NCI-H748 treated with DMSO at 0.1 percent for 48 hours (cell line): ENCODE results near the gene NMBR.
"Not testable (repeated sequence)": the region's sequence is repeated elsewhere in the genome, so short reads cannot be mapped to it uniquely, and the experiment has no call there.

ENCODE experiments used
- DNase-seq: peaks from one replicate; lab custom pipeline; 2025; lab: John Stamatoyannopoulos, UW

NMBR gene

DNA sequence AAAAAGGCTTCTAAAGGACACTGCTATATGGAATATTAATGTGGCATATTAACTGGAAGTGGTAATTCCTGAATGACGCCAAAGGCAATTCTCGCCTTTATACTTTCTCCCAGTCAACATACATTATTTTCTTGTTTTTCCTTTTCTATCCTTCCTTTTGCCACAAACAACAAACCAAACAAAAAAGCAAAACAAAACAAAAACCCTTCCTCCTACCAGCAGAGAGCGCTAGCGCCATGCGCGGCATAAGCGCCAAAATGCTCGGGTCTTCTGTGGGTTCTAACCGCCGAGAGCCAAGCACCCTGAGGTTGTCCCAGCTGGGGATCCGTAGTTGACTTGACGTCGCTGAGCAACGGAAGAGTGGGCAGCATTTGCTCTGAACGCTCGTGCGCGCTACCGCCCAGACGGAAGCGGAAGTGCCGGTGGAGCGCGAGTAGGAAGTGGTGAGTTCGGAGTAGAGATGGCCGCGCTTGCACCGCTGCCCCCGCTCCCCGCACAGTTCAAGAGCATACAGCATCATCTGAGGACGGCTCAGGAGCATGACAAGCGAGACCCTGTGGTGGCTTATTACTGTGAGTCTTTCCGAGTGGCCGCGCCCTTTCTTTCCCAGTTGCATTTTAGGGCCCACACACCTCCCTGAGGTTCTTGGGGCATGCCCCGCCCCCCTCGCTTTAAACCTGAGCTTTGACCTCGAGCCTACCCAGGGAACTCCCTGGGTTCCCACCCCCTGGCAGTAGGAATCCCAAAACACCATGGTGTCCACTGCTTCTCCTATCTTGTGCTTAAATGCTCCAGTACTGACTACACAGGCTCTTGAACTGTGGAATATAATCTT, at the start of gene NMBR, which contains the start of gene VTA1:
Gene NMBR (minus strand): TSS at position 295 of the 835 bp plus-strand sequence. CDS start 58,464 bp downstream, outside the sequence.
Gene VTA1 (plus strand): TSS at position 436 of the 835 bp plus-strand sequence. CDS start 25 bp downstream, at position 461.
- peak; percentile 92 for DNase-seq

DNA sequence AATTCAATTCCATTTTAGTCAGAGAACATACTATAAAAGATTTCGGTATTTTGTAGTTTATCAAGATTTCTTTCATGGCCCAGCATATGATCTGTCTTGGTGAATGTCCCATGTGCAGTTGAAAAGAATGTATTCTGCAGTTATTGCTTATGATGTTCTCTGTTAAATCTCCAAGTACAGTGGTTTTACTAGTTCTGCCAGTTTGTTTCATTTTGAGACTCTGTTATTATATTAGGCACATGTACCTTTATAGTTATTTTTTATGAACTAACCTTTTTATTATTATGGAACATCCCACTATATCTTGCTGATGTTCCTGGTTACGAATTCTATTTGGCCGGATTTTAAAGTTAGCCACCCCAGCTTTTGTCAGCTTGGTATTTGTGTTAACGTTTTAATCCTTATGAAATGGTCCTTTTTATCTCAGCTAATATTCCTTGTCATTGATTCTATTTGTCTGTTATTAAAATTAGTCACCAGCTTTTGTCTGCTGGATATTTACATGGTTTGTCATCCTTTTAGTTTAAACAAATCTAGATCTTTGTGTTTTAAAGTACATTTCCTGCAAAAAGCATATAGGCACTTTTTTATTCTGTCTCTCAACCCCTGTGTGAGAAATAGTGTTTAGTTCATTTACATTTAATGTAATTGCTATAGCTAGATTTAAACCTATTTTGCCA, 49.1 kb upstream of the NMBR start:
- DNase-seq: no peak

DNA sequence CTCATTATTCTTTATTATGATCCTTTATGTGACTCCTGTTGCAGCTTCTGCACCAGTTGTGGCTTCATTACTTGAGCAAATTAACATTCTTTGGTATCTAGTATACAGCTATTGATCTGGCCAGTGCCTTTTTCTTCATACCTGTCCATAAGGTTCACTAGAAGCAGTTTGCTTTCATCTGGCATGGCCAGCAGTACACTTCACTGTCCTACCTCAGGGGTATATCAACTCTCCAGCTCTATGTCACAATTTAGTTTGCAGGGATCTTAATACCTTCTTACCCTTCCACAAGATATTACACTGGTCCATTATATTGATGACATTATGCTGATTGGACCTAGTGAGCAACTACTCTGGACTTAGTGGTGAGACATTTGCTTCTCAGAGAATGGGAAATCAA, 46.7 kb upstream of the NMBR start:
- DNase-seq: no peak

DNA sequence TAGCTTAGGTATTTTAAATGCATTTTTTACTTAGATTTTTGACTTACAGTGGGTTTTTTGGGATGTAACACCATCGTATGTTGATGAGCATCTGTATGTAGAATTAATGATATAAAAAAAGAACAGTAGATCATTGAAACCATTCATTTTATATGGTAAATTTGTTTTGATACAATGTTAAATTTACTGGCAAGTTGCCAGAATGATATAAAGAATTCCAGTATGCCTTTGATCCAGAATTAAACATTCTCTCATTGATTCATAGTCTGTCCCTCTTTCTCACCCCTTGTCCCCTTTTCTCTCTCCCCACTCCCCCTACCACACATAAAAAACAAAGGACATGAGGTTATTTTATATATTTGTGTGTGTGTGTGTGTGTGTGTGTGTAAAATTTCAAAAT, 45.4 kb upstream of the NMBR start:
- DNase-seq: no peak

DNA sequence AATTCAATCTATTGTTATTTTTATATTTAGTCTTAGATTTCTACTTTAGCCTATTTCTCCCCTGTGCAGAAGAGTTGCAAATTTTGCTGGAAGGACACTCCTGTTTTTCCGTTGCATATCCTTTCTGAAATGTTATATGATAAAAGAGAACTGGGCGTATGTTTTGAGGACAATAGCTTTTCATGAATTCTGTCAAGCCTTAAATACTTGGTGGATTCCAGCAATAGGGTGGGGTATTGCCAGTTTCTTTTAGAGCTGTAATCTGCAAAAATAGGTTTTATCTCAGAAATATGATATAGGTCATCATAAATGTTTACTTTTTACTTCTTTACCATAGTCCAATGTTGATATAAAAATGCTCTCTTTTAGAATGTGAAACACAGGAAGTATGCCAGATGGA, 42.1 kb upstream of the NMBR start:
- no peak for DNase-seq

DNA sequence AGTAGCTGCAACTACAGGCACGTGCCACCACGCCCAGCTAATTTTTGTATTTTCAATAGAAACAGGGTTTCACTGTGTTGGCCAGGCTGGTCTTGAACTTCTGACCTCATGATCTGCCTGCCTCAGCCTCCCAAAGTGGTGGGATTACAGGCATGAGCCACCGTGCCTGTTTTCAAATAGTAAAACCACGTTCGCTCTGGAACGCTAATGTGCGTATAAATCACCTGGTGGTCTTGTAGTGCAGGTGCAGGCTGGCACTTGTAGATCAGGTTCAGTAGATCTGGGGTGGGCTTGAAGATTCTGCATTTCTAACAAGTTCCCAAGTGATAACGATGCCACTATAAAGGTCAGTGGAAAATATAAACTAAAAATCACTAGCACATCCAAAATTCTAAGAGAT, 41.4 kb upstream of the NMBR start:
- not testable (repeated sequence) for DNase-seq

DNA sequence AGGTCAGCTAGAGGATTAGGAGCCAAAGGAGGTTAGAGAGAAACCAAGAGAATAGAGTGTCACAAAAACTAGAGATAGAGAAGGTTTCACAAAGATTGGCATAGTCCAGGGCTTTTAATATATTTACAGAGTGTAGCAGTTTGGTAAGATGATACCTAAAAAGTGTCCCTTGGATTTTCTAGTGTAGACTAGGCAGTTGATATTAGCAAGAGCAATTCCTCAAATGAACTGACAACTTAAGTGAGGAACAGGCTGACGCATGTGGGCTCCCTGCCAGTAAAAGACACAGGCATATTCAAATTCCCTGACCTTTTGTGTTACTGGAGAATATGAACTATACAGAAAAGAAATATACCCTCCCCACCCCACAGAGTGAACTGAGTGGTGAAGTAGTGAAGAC, 40.3 kb upstream of the NMBR start:
- DNase-seq: no peak

DNA sequence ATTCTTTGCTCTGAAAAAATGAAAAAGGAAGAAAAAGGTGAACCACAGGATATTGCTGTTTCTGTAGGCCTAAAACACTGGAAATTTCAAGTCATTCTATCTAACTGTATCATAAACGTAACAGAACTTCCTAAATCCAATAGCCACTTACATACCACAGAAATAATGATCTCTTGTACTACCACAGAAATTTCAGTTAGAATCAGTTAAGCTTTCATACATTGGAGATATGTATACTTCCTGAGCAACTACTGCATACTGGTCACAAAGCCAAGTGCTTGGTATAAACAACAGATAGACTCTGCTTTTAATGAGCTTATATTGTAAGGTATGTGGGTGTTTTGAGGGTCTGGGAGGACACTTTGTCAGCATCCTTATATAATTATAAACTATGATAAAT, 38.7 kb upstream of the NMBR start:
- no peak for DNase-seq

DNA sequence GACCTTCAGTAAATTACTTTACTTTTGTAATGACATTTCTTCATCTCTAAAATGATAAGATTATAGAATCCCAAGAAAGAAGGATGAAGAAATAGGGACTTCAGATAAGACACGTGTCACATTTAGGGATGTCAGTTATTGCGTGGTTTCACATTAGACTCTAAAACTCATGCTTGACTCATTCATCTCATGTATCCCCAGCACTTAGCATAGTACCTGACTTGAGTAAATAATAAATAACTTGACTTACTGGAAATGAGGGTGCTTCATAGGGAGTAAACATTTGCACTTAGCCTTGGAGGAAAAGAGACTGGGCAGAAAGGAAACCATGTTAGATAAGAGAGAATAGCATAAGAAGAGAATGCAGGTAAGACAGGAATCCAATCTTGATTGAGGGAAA, 37.4 kb upstream of the NMBR start:
- no peak for DNase-seq

DNA sequence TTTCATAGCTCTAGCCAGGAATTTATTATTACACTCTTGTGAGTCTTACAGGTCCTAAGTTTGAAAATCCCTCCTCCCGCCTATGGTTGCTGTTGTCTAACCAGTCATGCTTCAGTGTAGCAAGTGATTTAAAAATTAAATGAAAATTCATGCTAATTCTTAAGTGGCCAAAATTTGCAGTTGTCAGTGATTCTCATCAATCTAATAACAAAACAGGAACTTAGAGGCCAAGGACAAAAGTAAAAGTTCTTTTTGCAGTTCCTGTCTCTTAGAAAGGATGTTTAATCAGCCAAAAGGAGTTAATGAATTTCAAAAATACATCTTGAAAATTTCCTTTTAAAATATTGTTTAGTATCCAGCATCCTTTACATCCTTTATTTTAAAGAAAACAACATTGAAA, 36.4 kb upstream of the NMBR start:
- no peak for DNase-seq

DNA sequence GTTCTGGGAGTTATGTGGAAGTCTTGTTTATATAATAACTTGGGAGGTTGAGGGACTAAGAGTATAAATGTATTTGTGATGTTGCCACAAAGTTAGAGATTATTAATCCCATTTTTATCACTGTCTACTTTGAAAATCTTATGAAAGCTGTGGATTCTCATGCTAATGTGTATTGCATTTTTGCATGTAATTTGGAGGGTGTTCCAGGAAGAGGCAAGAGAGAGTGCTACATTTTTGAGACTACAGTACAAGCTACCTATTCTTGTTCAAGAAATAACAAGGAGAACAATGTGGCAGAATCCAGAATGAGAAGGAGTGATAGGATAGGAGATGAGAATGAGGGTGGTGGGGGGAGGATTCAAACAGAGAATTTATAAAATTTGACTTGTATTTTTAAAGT, 35.1 kb upstream of the NMBR start:
- no peak for DNase-seq

DNA sequence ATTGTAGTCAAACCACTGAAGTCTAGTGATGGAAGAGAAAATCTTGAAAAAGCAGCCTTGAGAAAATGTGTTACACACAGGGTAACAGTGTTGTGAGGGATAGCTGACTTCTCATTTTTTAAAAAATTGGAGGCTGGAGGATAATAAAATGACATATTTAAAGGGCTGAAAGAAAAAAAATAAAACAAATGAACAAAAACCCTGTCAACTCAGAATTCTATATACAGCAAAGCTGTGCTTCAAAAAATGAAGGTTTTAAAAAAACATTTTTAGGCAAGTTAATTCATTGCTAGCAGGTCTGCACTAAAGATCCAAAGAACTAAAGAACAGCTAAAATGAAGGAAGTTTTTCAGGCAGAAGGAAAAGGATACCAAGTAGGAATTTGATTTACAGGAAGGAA, 31.2 kb upstream of the NMBR start:
- no peak for DNase-seq

DNA sequence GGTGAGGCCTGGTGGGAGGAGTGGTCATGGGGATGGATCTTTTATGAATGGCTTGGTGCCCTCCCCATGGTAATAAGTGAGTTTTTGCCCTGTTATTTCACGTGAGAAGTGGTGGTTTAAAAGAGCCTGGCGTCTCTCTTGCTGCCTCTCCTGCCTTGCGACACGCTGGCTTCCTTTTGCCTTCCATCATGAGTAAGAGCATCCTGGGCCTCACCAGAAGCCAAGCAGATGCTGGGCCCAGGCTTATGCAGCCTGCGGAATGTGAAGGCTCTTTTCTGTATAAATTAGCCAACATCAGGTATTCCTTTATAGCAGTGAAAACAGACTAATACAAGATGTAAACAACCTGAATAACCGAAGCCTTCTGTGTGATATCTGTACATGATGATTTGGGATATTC, 27.8 kb upstream of the NMBR start:
- DNase-seq: no peak

DNA sequence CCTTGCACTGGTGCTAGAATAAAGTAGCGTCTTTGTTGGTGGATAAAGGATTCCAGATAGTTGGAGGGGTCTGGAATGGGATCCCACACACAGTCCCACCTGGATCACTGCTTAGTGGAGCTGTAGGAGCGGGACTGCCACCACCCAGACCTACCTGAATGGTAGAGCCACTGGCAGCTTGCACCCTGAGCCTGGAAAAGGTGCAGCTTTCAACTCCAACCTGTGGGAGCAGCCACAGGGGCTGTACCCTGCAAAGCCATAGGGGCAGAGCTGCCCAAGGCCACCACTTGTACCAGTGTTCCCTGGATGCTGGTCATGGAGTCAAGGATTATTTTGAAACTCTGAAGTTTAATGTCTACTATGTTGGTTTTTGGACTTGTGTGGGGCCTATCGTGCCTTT, 27.1 kb upstream of the NMBR start:
- no peak for DNase-seq

DNA sequence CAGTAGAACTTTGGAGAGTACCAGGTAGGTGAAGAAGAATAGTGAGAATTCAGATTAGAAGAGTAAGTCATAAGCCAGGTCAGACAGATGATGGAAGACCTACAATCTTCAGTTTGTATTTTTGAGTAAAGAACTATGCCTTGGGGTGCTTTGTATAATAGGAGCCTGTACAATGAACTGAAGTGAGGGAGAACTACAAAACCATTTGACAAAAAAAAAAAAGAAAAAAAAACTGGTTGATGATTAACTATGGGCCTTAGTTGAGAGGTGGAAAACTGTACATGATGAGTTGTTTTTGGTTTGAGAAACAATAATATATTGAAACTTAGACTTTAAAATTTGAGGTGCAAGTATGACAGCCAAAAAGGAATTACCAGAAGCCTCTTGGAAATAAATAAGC, 25.8 kb upstream of the NMBR start:
- DNase-seq: no peak

DNA sequence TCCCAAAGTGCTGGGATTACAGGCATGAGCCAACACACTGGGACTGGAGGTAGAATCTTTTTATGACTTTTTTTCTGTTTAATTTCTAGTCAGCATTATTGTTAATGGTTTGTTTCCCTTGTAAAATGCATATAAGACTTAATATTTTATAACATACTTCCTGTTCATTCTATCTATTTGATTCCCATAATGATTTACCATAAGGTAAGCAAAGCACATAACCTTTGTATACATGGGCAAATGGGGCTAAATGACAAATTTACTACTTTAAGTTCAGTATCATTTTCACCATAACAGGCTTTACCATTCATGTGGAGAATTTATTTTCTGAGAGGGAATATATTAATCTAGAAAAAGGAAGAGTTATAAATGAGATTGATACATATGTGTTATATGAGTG, 24.4 kb upstream of the NMBR start:
- DNase-seq: no peak

DNA sequence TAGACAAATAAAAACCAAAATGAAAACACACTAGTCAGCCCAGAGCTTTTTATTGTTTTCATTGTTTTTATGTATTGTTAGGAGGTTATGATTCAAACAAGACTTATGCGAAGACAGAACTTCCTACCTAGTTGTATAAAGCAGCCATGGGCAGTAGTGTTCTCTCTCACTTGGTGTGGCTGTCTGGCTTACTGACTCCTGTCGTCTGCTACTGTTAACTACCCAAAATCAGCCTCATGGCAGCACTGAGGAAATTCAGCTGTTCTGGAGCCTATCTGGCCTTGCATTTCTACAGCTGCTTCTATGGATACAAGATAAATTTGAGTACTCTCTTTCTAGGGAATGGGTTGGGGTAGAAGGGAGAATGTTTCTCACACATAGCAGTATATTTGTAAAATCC, 20.6 kb upstream of the NMBR start:
- DNase-seq: no peak

DNA sequence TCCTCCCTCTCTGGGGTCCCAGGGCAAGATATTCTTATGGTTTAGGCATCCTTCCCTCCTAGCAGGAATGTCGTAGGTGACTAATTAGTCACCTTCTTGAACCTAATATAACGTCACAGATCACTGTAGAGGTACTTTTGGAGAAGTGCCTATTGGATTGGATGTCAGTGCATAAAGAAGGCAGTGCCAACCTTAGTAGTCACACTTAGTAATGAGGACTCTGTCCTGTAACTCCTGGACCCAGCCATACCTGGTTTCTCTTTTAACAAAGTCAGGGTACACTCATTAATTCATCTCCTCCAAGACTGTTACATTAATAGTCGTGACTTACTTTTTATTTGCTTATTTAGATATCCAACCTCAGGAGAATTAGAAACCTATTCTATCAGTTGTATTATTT, 20.1 kb upstream of the NMBR start:
- no peak for DNase-seq

DNA sequence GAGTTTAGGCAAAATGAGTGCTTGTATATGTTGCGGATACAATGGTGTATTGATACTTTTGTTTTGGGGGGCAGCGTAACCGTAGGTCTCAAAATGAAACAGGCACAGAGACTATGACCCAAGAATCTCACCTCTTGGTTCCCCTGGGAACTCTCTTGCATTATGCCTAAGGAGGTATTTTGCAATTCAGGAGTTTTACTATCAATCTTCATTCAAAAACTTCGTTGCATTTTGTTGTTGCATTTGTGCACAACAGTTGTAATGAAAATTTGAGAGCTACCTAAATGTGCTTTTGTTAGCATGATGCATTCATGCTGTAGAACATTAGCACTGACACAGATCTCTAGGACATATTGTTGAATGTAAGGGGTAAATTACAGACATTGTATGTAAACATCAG, 18.3 kb upstream of the NMBR start:
- DNase-seq: no peak

DNA sequence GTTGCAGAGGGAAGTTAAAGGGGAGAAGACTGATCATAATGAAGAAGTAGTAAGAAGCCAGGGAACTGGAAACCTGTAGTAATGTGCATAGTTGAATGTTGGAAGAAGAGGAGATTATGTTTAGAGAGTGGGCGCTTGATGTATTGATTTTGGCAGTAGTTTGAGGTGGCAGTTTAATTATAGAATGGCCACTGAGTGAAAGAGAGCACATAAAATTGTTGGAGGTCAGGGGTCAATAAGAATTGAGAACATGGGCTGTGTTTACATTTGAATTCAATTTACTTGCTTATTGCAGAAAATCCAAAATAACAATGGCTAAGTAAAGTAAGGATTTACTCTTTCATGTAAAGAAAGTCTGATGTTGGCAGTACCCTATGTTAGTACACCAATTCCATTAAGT, 15.9 kb upstream of the NMBR start:
- DNase-seq: peak; percentile 64

DNA sequence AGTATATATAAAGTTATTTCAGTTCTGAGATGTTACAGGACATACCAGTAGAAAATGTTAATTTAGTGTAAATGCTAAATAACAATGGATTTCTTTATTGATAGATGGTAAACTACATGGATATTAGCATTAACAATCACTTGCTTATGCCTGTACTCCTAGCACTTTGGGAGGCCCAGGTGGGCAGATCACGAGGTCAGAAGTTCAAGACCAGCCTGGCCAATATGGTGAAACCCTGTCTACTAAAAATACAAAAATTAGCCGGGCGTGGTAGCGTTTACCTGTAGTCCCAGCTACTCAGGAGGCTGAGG, 9.8 kb upstream of the NMBR start:
- not testable (repeated sequence) for DNase-seq

DNA sequence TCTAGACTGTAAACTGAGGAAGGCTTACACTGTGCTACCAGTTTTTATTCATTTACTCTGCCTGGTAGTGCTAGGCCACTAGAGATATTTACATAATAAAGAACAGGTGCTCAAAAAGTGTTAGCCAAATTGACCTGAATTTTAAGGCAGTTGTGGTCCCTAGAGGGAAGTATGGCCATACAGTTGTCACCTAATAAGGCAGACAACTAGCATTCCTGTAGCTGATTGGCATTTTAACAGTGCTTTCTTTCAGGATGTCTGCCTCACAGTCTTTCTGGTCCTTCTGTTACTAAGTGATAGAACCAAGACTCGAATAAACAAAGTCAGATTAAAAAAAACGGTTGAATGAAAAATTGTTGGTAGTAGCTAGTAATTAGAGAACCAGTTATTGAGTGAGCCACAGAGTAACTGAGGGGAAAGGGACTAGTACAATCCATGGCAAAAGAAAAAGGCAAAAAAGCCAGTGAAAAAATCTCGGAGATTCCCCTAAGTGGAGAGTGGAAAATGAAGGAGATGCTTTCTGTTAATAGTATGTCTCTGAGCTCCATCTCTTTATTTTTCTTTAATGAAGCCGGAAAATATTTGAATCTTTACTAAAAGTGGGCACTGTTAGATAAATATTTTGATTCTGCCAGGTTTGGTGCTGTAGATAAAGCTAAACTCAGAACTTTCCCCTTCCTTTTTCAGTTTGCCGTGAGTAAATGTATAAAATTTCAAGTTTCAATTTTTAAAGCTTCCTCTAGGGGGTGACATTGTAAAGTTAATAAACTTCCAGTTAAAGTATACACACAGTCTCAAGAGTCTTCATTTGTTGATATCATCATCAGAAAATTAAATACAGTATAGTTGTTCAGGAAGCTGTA, 9.2 kb upstream of the NMBR start:
- DNase-seq: peak; percentile 29

DNA sequence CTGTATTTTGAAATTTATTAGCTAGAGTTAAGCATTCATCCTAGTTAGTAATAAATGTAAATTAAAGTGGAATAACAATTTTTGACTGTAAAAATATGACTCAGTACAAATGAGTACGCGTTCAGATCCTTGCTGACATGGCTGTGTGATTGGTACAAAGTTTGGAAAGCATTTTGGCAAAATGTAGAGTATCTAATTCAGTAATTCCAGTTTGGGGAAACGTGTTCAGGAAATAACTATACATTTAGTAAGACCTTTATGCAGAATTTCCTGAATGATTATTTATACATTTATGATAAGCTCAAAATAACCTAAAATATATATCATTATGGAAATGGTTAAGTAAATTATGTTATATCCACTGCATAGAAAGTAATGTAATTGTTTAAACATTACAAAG, 8.2 kb upstream of the NMBR start:
- DNase-seq: no peak
